Kidney (tissue), 14 donors: Measurements from ENCODE around the gene PTPRF. TPM values are rescaled to one million over a fixed set of nuclear protein-coding genes. Genes with fewer than 3 reads are reported as not detected.

Source experiments
- DNase-seq, 5 donors: peaks; one replicate each; pipeline ENCODE4 v3.0.0-alpha.2; 2013 to 2020
- FAIRE-seq: peaks from 2 replicates; lab custom pipeline; 2012; peaks lifted over from hg19 to GRCh38; lab: Jason Lieb, UNC
- H3K27ac ChIP-seq, 2 donors: one replicate each; pipeline ENCODE4 v1.7.0; 2013; ENCODE audit warnings: low read depth in 2 of 2, low read length in 2 of 2, inconsistent platforms in 1 of 2
- H3K27me3 ChIP-seq: one replicate; pipeline ENCODE4 v1.7.1; 2013; ENCODE audit warnings: low read length, inconsistent platforms; ENCODE audit not compliant: control insufficient read depth, insufficient read depth
- H3K36me3 ChIP-seq, 3 donors: one replicate each; pipeline versions ENCODE4 v1.7.0 to v1.7.1; 2013; ENCODE audit warnings: low read length in 3 of 3, control low read depth in 1 of 3, inconsistent platforms in 1 of 3; ENCODE audit not compliant: insufficient read depth in 3 of 3, control insufficient read depth in 2 of 3
- H3K4me1 ChIP-seq, 3 donors: one replicate each; pipeline versions ENCODE4 v1.7.0 to v1.7.1; 2013; ENCODE audit warnings: low read length in 3 of 3, inconsistent platforms in 1 of 3, low read depth in 1 of 3; ENCODE audit not compliant: control insufficient read depth in 2 of 3, insufficient read depth in 2 of 3
- H3K4me3 ChIP-seq, 3 donors: one replicate each; pipeline versions ENCODE4 v1.7.0 to v1.8.1; 2013; ENCODE audit warnings: low read length in 3 of 3, control low read depth in 1 of 3, inconsistent platforms in 1 of 3
- H3K9ac ChIP-seq, 3 donors: one replicate each; pipeline versions ENCODE4 v1.7.0 to v1.7.1; 2013; ENCODE audit warnings: low read length in 3 of 3, control low read depth in 1 of 3, inconsistent platforms in 1 of 3
- H3K9me3 ChIP-seq, 3 donors: one replicate each; pipeline versions ENCODE4 v1.7.0 to v1.7.1; 2013; ENCODE audit warnings: low read length in 3 of 3, control low read depth in 1 of 3, inconsistent platforms in 1 of 3; ENCODE audit not compliant: control insufficient read depth in 2 of 3, insufficient read depth in 1 of 3
- intact Hi-C: fragments of 100-400 bp; cut with DNase I; formaldehyde crosslinking; loops from one replicate; pipeline ENCODE4 v1.11.1; 2022
- polyA plus RNA-seq: library from polyadenylated mRNA; stranded (reverse); fragments of 350-450 nt; fragmentation: Illumina TruSeq; extraction: RNeasy Lipid Tissue Mini Kit (QIAGEN cat#74804); gene quantifications from one replicate; pipeline ENCODE4 v1.2.3, GENCODE V29; 2014; ENCODE audit warnings: low read depth, low replicate concordance; ENCODE audit not compliant: insufficient read depth
- total RNA-seq: library from RNA; stranded (reverse); fragmentation: NEBNext Ultra II Directional; extraction: Animal tissue kit (Norgen Biotek cat#: 25700); gene quantifications from one replicate; pipeline ENCODE4 v1.2.1, GENCODE V29; 2021
- TF ChIP-seq, protein P1 (sequence below): IDR thresholded peaks from 3 replicates; pipeline ENCODE4 v1.5.1; 2012; ENCODE audit warnings: mild to moderate bottlenecking, moderate library complexity, borderline replicate concordance; ENCODE audit not compliant: insufficient read depth; ENCODE audit errors: extremely low read depth
- donor health status: control.
- donor health status: control.
- donor health status: control.
- donor health status: control.
- donor health status: control.
- donor health status: DM: yes; HTN: yes; CAD: no.
- donor health status: Normal renal cell carcinoma (clear cell type).

The PTPRF gene
- total and polyA plus RNA-seq, 2 donors from 2014 or later, result 39.5 to 197 TPM

DNA sequence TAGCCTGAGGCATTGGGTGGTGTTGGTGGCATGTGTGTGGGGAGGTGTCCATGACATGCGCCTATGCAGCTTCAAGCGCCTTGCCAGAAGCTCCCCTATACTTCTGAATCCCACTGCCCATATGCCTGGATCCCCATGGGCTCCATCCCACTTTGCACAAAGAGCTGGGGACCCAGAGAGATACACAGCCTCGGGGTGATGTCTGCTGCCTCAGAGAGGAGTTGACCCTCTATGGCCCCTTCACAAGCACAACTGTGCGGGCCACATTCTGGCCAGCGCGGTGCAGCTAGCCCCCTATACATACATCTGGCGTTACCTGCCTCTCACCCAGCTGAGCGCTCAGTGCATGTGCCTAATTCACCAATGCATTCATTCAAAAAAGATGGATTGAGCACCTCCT is 9.6 kb upstream of the PTPRF start:
- no peak overlapping the region for H3K27ac ChIP-seq

DNA sequence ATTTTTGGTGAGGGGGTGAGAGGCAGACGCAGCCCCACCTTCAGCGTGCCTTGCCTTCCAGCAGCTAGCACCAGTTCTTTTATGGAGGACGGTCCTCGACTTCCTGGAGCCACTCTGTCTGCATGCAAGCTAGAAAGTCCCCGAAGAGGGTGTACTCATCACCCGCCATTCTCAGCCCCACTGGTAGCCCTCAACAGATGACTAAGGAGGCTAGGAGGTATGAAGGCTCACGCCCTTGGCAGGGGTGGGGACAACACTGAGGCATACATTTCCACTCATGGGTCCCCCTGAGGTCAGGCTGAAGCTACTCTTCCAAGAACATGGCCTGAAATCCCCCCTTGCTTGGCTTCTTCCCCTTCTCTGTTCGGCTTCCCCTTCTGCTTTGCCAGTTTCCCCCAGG is 8.9 kb upstream of the PTPRF start:
- intact Hi-C loops, result no loop called here
- Histone ChIP-seq H3K9me3 (no peaks in the 10 kb centered on the region), H3K36me3 (no peaks in the 10 kb centered on the region), H3K9ac (no peak overlapping the region), H3K27me3 (no peaks in the 10 kb centered on the region), H3K4me1 (peaks cover 0 to 2% (median 0%) of the 10 kb centered on the region in 3 donors), H3K27ac (no peak overlapping the region), H3K4me3 (no peak overlapping the region)
- TF ChIP-seq, protein P1, sequence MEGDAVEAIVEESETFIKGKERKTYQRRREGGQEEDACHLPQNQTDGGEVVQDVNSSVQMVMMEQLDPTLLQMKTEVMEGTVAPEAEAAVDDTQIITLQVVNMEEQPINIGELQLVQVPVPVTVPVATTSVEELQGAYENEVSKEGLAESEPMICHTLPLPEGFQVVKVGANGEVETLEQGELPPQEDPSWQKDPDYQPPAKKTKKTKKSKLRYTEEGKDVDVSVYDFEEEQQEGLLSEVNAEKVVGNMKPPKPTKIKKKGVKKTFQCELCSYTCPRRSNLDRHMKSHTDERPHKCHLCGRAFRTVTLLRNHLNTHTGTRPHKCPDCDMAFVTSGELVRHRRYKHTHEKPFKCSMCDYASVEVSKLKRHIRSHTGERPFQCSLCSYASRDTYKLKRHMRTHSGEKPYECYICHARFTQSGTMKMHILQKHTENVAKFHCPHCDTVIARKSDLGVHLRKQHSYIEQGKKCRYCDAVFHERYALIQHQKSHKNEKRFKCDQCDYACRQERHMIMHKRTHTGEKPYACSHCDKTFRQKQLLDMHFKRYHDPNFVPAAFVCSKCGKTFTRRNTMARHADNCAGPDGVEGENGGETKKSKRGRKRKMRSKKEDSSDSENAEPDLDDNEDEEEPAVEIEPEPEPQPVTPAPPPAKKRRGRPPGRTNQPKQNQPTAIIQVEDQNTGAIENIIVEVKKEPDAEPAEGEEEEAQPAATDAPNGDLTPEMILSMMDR, result no peak
- DNase-seq (peak in 1 of 5 donors; percentile 23), FAIRE-seq (no peak)

More for the DNA sequence above, 9.6 kb upstream of the PTPRF start:
- H3K9ac ChIP-seq, result no peak overlapping the region
- no peak overlapping the region for H3K4me3 ChIP-seq
- H3K27me3 ChIP-seq, result no peaks in the 10 kb centered on the region
- TF ChIP-seq, protein P1, result no peak
- peak in 1 of 5 donors; percentile 7 for DNase-seq
- intact Hi-C loops, result no loop called here
- FAIRE-seq, result no peak
- H3K4me1 ChIP-seq, result peaks cover 0 to 2% (median 0%) of the 10 kb centered on the region in 3 donors
- H3K9me3 ChIP-seq, result no peaks in the 10 kb centered on the region
- no peaks in the 10 kb centered on the region for H3K36me3 ChIP-seq

DNA sequence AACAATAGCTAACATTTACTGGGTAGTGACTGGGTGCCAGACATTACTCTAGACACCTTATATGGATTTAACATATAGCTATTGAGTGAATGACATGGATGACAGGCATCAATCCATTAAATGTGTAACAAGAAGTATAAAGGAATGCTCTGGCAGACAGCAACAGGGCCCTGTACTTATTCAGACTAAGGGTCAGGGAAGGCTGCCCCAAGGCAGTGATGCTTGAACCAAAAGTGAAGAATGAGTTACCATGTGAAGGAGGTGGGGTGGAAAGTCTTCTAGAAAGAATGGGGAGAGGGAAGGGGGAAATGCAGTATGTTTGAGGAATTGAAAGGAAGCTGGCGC is 8.3 kb upstream of the PTPRF start:
- H3K9ac ChIP-seq, result no peak overlapping the region
- intact Hi-C loops, result no loop called here

More for the DNA sequence above, 8.3 kb upstream of the PTPRF start:
- TF ChIP-seq, protein P1, result no peak
- H3K4me1 ChIP-seq, result peaks cover 0 to 2% (median 0%) of the 10 kb centered on the region in 3 donors
- DNase-seq (no peak), FAIRE-seq (no peak)
- no peaks in the 10 kb centered on the region for H3K9me3 ChIP-seq
- H3K27me3 ChIP-seq, result no peaks in the 10 kb centered on the region
- no peaks in the 10 kb centered on the region for H3K36me3 ChIP-seq
- H3K27ac ChIP-seq, result no peak overlapping the region
- no peak overlapping the region for H3K4me3 ChIP-seq
